IMR-90 (cell line): ENCODE data around the gene HUNK. TPM values are rescaled to one million over a fixed set of nuclear protein-coding genes. Genes with fewer than 3 reads are reported as not detected.

Source experiments
- ATAC-seq: fragments of 200-7000 bp; cut with Tn5 transposase; 2 replicates; pipeline ENCODE4 v1.9.1; 2020; ENCODE audit warnings: low read depth, mild to moderate bottlenecking, moderate library complexity
- BruUV-seq: library from RNA; stranded (reverse); fragments of 400-500 nt; replicated peaks from 2 replicates; lab custom pipeline; 2021; lab: Mats Ljungman, UMichigan
- CTCF ChIA-PET: fragments of 300-600 bp; formaldehyde crosslinking; extraction: SDS; loops from one replicate; lab custom pipeline; 2021; ENCODE audit warnings: antibody characterized with exemption; lab: Yijun Ruan, JAX
- POLR2A ChIA-PET: fragments of 300-600 bp; sonication (Branson Sonifier 250); formaldehyde crosslinking; loops from one replicate; lab custom pipeline; 2022; ENCODE audit warnings: antibody characterized with exemption; ENCODE audit not compliant: unreplicated experiment; lab: Charles Lee
- DNase-seq: peaks from one replicate; pipeline ENCODE4 v3.0.0; 2013
- H2AFZ ChIP-seq: replicated peaks from 2 replicates; pipeline ENCODE3; 2013; ENCODE audit warnings: low read length, mild to moderate bottlenecking; ENCODE audit not compliant: poor library complexity
- H2AK5ac ChIP-seq: 2 replicates; pipeline ENCODE4 v1.6.1; 2013; ENCODE audit warnings: low read depth, low read length, inconsistent platforms
- H2AK9ac ChIP-seq: replicated peaks from 2 replicates; pipeline ENCODE3; 2013; ENCODE audit warnings: mild to moderate bottlenecking, low read depth, low read length, moderate library complexity; ENCODE audit not compliant: poor library complexity
- H2BK120ac ChIP-seq: 2 replicates; pipeline ENCODE4 v1.6.1; 2013; ENCODE audit warnings: low read depth, low read length, inconsistent platforms
- H2BK15ac ChIP-seq: 3 replicates; pipeline ENCODE4 v1.6.1; 2013; ENCODE audit warnings: low read depth, low read length, inconsistent platforms
- H2BK20ac ChIP-seq: 2 replicates; pipeline ENCODE4 v1.6.1; 2013; ENCODE audit warnings: low read depth, mild to moderate bottlenecking, inconsistent platforms, low read length, moderate library complexity
- H2BK5ac ChIP-seq: 2 replicates; pipeline ENCODE4 v1.6.1; 2013; ENCODE audit warnings: mild to moderate bottlenecking, low read depth, low read length, inconsistent platforms; ENCODE audit not compliant: poor library complexity, severe bottlenecking
- H3K14ac ChIP-seq: replicated peaks from 2 replicates; pipeline ENCODE4 v1.6.1; 2013; ENCODE audit warnings: low read depth, low read length, inconsistent platforms
- H3K18ac ChIP-seq: 2 replicates; pipeline ENCODE4 v1.6.1; 2013; ENCODE audit warnings: low read depth, low read length, control low read depth
- H3K23ac ChIP-seq: 2 replicates; pipeline ENCODE4 v1.6.1; 2013; ENCODE audit warnings: low read depth, low read length, inconsistent platforms
- H3K27ac ChIP-seq: 2 replicates; pipeline ENCODE4 v1.5.1; 2013; ENCODE audit warnings: mild to moderate bottlenecking, control low read depth, low read length; ENCODE audit not compliant: insufficient read depth
- H3K27me3 ChIP-seq: 2 replicates; pipeline ENCODE4 v1.6.1; 2013; ENCODE audit warnings: low read length; ENCODE audit not compliant: control insufficient read depth, insufficient read depth
- H3K36me3 ChIP-seq: 2 replicates; pipeline ENCODE4 v1.6.1; 2013; ENCODE audit warnings: low read length, mixed read lengths; ENCODE audit not compliant: control insufficient read depth, insufficient read depth
- H3K4ac ChIP-seq: 2 replicates; pipeline ENCODE4 v1.6.1; 2013; ENCODE audit warnings: low read depth, low read length, inconsistent platforms
- H3K4me1 ChIP-seq: 2 replicates; pipeline ENCODE4 v1.6.1; 2013; ENCODE audit warnings: low read length, mixed read lengths; ENCODE audit not compliant: control insufficient read depth, insufficient read depth
- H3K4me2 ChIP-seq: 2 replicates; pipeline ENCODE4 v1.6.1; 2013; ENCODE audit warnings: low read depth, mild to moderate bottlenecking, control low read depth, low read length, moderate library complexity
- H3K4me3 ChIP-seq: 2 replicates; pipeline ENCODE4 v1.5.1; 2013; ENCODE audit warnings: low read depth, mild to moderate bottlenecking, control low read depth, low read length, moderate library complexity; ENCODE audit not compliant: insufficient read depth
- H3K56ac ChIP-seq: 2 replicates; pipeline ENCODE4 v1.6.1; 2013; ENCODE audit warnings: low read length, inconsistent platforms; ENCODE audit not compliant: insufficient read depth; ENCODE audit errors: extremely low read depth
- H3K79me1 ChIP-seq, 2 experiments: 2 replicates each; pipeline ENCODE4 v1.6.1; 2013; ENCODE audit warnings: low read length in 2 of 2, inconsistent platforms in 1 of 2, low read depth in 1 of 2
- H3K9ac ChIP-seq: 2 replicates; pipeline ENCODE4 v1.6.1; 2013; ENCODE audit warnings: low read depth, low read length, control low read depth
- H3K9me1 ChIP-seq: 2 replicates; pipeline ENCODE4 v1.6.1; 2013; ENCODE audit warnings: low read length, inconsistent platforms; ENCODE audit not compliant: insufficient read depth
- H3K9me3 ChIP-seq: 2 replicates; pipeline ENCODE4 v1.6.1; 2013; ENCODE audit warnings: low read length; ENCODE audit not compliant: control insufficient read depth, insufficient read depth
- H4K20me1 ChIP-seq: 2 replicates; pipeline ENCODE4 v1.6.1; 2013; ENCODE audit warnings: low read length, inconsistent platforms; ENCODE audit not compliant: insufficient read depth
- H4K5ac ChIP-seq: 2 replicates; pipeline ENCODE4 v1.6.1; 2013; ENCODE audit warnings: mild to moderate bottlenecking, low read depth, low read length, control low read depth
- H4K8ac ChIP-seq, 2 experiments: 2 replicates each; pipeline ENCODE4 v1.6.1; 2013; ENCODE audit warnings: low read depth in 2 of 2, low read length in 2 of 2, control low read depth in 1 of 2, inconsistent platforms in 1 of 2
- H4K91ac ChIP-seq: 2 replicates; pipeline ENCODE4 v1.6.1; 2013; ENCODE audit warnings: low read depth, low read length, inconsistent platforms; ENCODE audit not compliant: insufficient read depth
- BHLHE40 ChIP-seq: fragments of 150-350 bp; IDR thresholded peaks from 2 replicates; pipeline ENCODE4 v1.6.1; 2016; ENCODE audit warnings: mild to moderate bottlenecking, low read depth, low read length
- CEBPB ChIP-seq: IDR thresholded peaks from 2 replicates; pipeline ENCODE4 v1.6.1; 2012; ENCODE audit warnings: low read depth, low read length, improper control_type of control experiment
- CHD1 ChIP-seq: IDR thresholded peaks from 2 replicates; pipeline ENCODE4 v1.6.1; 2012; ENCODE audit warnings: low read depth, low read length, improper control_type of control experiment
- FOS ChIP-seq: fragments of 150-350 bp; IDR thresholded peaks from 2 replicates; pipeline ENCODE4 v1.6.1; 2016; ENCODE audit warnings: low read depth, low read length
- MAFK ChIP-seq: IDR thresholded peaks from 2 replicates; pipeline ENCODE4 v1.6.1; 2012; ENCODE audit warnings: low read depth, low read length, improper control_type of control experiment
- MXI1 ChIP-seq: IDR thresholded peaks from 2 replicates; pipeline ENCODE4 v1.6.1; 2012; ENCODE audit warnings: low read depth, mild to moderate bottlenecking, low read length, moderate library complexity, borderline replicate concordance
- NFE2L2 ChIP-seq: fragments of 150-350 bp; IDR thresholded peaks from 2 replicates; pipeline ENCODE4 v1.6.1; 2016; ENCODE audit warnings: low read depth, mild to moderate bottlenecking, low read length
- RAD21 ChIP-seq: IDR thresholded peaks from 2 replicates; pipeline ENCODE4 v1.6.1; 2012; ENCODE audit warnings: low read length, improper control_type of control experiment
- RCOR1 ChIP-seq: IDR thresholded peaks from 2 replicates; pipeline ENCODE4 v1.6.1; 2012; ENCODE audit warnings: mild to moderate bottlenecking, low read length, improper control_type of control experiment; ENCODE audit not compliant: insufficient replicate concordance
- RFX5 ChIP-seq: IDR thresholded peaks from 2 replicates; pipeline ENCODE4 v1.8.0; 2012; ENCODE audit warnings: low read depth, mild to moderate bottlenecking, low read length, moderate library complexity
- SMC3 ChIP-seq: fragments of 150-350 bp; IDR thresholded peaks from 2 replicates; pipeline ENCODE4 v1.6.1; 2016; ENCODE audit warnings: low read depth, mild to moderate bottlenecking, antibody characterized with exemption, low read length, moderate library complexity
- WGBS, 2 experiments: methylation state at CpG; one replicate each; pipeline versions ENCODE4 v1.1.5 to v1.1.7; 2013; ENCODE audit warnings: missing lambda C conversion rate in 2 of 2; ENCODE audit not compliant: insufficient read length in 1 of 2; ENCODE audit errors: extremely low coverage in 2 of 2; 5-methylcytosine and 5-hydroxymethylcytosine counted together
- dilution Hi-C: fragments of 300-500 bp; cut with HindIII; formaldehyde crosslinking; loops from one replicate; pipeline ENCODE4 v1.14.3; 2018; ENCODE audit warnings: low sequenced_read_pairs; ENCODE audit not compliant: unreplicated experiment
- in situ Hi-C: fragments of 300-500 bp; cut with MboI; formaldehyde crosslinking; loops from 3 replicates; pipeline ENCODE4 v1.14.3; 2019; ENCODE audit warnings: low sequenced_read_pairs, inconsistent platforms, mixed read lengths
- intact Hi-C: fragments of 100-400 bp; cut with micrococcal nuclease; formaldehyde crosslinking; loops from 2 replicates; pipeline ENCODE4 v1.10.0; 2022
- polyA plus RNA-seq, 3 experiments: library from polyadenylated mRNA; depleted of rRNA; stranded (reverse); fragments of >200 nt; gene quantifications; 2 replicates each; pipeline ENCODE4 v1.2.3, GENCODE V29; 2012; ENCODE audit warnings: low replicate concordance in 1 of 3
- total RNA-seq: library from RNA; depleted of rRNA; stranded (reverse); fragments of >200 nt; gene quantifications from 2 replicates; pipeline ENCODE4 v1.2.3, GENCODE V29; 2012
- TF ChIP-seq, protein P1 (sequence below): fragments of 150-350 bp; IDR thresholded peaks from 2 replicates; pipeline ENCODE4 v1.6.1; 2017; ENCODE audit warnings: mild to moderate bottlenecking, antibody characterized with exemption, low read length, low read depth
- TF ChIP-seq, protein P2 (sequence below): conservative IDR thresholded peaks from 2 replicates; pipeline ENCODE4 v1.5.1; 2012; ENCODE audit warnings: mild to moderate bottlenecking, low read depth, low read length, improper control_type of control experiment

Gene HUNK
- total and polyA plus RNA-seq, 2 of the 4 experiments (the other 2 are of a cell fraction) = 1.0 to 2.0 TPM

DNA sequence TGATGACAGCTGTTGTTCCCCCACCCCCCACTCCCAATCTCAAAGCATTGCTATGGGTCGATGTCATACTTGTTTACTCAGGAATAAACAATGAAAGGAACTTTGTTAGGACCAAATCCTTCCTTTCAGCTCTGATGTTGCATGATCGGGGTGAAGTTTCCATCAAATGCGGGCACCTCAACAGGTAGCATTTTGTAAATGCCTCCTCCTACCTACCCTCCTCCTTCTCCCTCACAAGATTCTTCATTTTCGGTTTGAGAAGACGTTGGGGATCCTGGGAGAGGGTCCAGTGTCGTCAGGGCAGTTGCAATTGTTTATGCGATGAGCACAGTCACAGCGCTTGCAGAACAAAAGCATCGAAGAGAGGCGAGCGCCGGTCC lies 758 bp upstream of the HUNK start:
- no peak for ATAC-seq
- H3K4me3 ChIP-seq = peak overlapping the region; percentile 89
- no peak overlapping the region for H3K27ac ChIP-seq
- H2BK120ac ChIP-seq = peak overlapping the region; percentile 66; the same call in 1 of the 2 replicates
- H3K14ac ChIP-seq = no peak overlapping the region
- peak overlapping the region; percentile 89 for H2AFZ ChIP-seq
- no peaks in the 10 kb centered on the region for H3K9me1 ChIP-seq
- BruUV-seq = no TSS peak
- H3K27me3 ChIP-seq = peaks cover 17% of the 10 kb centered on the region
- no peak for TF ChIP-seq SMC3
- TF ChIP-seq MXI1 = no peak
- no peak for TF ChIP-seq RFX5
- TF ChIP-seq, protein P1, sequence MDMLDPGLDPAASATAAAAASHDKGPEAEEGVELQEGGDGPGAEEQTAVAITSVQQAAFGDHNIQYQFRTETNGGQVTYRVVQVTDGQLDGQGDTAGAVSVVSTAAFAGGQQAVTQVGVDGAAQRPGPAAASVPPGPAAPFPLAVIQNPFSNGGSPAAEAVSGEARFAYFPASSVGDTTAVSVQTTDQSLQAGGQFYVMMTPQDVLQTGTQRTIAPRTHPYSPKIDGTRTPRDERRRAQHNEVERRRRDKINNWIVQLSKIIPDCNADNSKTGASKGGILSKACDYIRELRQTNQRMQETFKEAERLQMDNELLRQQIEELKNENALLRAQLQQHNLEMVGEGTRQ = no peak
- TF ChIP-seq, protein P2, sequence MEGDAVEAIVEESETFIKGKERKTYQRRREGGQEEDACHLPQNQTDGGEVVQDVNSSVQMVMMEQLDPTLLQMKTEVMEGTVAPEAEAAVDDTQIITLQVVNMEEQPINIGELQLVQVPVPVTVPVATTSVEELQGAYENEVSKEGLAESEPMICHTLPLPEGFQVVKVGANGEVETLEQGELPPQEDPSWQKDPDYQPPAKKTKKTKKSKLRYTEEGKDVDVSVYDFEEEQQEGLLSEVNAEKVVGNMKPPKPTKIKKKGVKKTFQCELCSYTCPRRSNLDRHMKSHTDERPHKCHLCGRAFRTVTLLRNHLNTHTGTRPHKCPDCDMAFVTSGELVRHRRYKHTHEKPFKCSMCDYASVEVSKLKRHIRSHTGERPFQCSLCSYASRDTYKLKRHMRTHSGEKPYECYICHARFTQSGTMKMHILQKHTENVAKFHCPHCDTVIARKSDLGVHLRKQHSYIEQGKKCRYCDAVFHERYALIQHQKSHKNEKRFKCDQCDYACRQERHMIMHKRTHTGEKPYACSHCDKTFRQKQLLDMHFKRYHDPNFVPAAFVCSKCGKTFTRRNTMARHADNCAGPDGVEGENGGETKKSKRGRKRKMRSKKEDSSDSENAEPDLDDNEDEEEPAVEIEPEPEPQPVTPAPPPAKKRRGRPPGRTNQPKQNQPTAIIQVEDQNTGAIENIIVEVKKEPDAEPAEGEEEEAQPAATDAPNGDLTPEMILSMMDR = no peak
- TF ChIP-seq MAFK = no peak
- no peak for TF ChIP-seq CHD1
- TF ChIP-seq RCOR1 = no peak
- no peak for TF ChIP-seq FOS
- no peak for TF ChIP-seq CEBPB
- no peak for TF ChIP-seq RAD21
- TF ChIP-seq BHLHE40 = no peak
- no peak for TF ChIP-seq NFE2L2
- 0 out of 2 replicates have a peak, but pooled peaks cover 4% of the 10 kb centered on the region for H4K20me1 ChIP-seq
- peak overlapping the region; percentile 54 for H3K4me2 ChIP-seq
- no peak for DNase-seq
- H3K56ac ChIP-seq = no peak overlapping the region
- CTCF ChIA-PET = interaction anchor here (1.6 to 1.9 kb wide), 2 partner anchors 385 to 391 kb away, joined by 5 to 6 read pairs; no protein-coding TSS in a partner anchor
- H2BK15ac ChIP-seq = no peak overlapping the region
- no peaks in the 10 kb centered on the region for H3K9me3 ChIP-seq
- POLR2A ChIA-PET = no interaction called here
- no peak overlapping the region for H2AK9ac ChIP-seq
- H3K18ac ChIP-seq = no peak overlapping the region; the same call in 1 of the 2 replicates
- H3K4me1 ChIP-seq = peaks cover 4% of the 10 kb centered on the region; the same call in 1 of the 2 replicates
- intact Hi-C loops = loop anchor here (1.0 kb wide), 1 partner anchor 386 kb away; no protein-coding TSS in a partner anchor
- H4K5ac ChIP-seq = no peak overlapping the region
- H2BK5ac ChIP-seq = no peak overlapping the region
- H4K91ac ChIP-seq = no peak overlapping the region
- peak overlapping the region; percentile 6; the same call in 1 of the 2 replicates for H2BK20ac ChIP-seq
- H2AK5ac ChIP-seq = no peak overlapping the region; the same call in 1 of the 2 replicates
- peak overlapping the region; percentile 7 for H3K9ac ChIP-seq
- H4K8ac ChIP-seq = 0 out of 4 replicates have a peak overlapping the region, but pooled peaks of 1 of the 2 experiments have one; percentile 1
- H3K4ac ChIP-seq = no peak overlapping the region; the same call in 1 of the 2 replicates
- H3K36me3 ChIP-seq = no peaks in the 10 kb centered on the region
- dilution Hi-C loops = no loop called here
- H3K23ac ChIP-seq = peak overlapping the region; percentile 13
- in situ Hi-C loops = no loop called here
- H3K79me1 ChIP-seq = peaks cover 0 to 20% of the 10 kb centered on the region in 2 experiments; a peak in 1 of 4 replicates
- WGBS, 2 experiments = 0% methylated on average over 5 of the region's 12 CpGs; no CpG with 5 or more reads in 1 of the 2 experiments
